AG09319 (cell line): ENCODE measurements around the gene INTS11.

Experiments used
- DNase-seq: peaks from one replicate; pipeline ENCODE4 v3.0.0-alpha.2; 2010; ENCODE audit warnings: low read depth; ENCODE audit errors: extremely low read depth
- TF ChIP-seq, protein P1 (sequence below): IDR thresholded peaks from 2 replicates; pipeline ENCODE4 v1.5.1; 2011; ENCODE audit warnings: low read depth, mild to moderate bottlenecking, inconsistent platforms, low read length, moderate library complexity

The INTS11 gene

DNA sequence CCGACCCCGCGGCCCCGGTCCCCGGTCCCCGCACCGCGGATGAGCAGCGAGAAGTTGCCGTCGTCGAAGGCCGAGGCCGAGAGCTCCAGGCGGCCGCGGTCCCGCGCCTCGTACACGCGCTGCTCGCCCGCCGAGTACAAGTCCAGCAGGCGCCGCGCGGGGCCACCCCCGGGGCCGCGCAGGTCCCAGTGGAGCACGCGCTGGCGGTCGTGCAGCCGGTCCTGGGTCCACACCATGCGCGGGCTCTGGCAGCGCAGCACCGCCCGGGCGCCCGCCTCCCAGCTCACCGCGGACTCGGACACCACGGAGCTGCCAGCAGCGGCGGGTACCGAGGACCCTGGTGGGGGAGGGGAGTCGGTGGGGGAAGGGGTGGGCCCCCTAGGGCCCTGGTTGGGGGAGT lies 31.0 kb upstream of the INTS11 start:
- TF ChIP-seq, protein P1, sequence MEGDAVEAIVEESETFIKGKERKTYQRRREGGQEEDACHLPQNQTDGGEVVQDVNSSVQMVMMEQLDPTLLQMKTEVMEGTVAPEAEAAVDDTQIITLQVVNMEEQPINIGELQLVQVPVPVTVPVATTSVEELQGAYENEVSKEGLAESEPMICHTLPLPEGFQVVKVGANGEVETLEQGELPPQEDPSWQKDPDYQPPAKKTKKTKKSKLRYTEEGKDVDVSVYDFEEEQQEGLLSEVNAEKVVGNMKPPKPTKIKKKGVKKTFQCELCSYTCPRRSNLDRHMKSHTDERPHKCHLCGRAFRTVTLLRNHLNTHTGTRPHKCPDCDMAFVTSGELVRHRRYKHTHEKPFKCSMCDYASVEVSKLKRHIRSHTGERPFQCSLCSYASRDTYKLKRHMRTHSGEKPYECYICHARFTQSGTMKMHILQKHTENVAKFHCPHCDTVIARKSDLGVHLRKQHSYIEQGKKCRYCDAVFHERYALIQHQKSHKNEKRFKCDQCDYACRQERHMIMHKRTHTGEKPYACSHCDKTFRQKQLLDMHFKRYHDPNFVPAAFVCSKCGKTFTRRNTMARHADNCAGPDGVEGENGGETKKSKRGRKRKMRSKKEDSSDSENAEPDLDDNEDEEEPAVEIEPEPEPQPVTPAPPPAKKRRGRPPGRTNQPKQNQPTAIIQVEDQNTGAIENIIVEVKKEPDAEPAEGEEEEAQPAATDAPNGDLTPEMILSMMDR = no peak
- no peak for DNase-seq

GRCh38 chr1:1354271-1355247 lies 30.1 kb upstream of the INTS11 start:
- TF ChIP-seq, protein P1 = no peak
- no peak for DNase-seq

DNA sequence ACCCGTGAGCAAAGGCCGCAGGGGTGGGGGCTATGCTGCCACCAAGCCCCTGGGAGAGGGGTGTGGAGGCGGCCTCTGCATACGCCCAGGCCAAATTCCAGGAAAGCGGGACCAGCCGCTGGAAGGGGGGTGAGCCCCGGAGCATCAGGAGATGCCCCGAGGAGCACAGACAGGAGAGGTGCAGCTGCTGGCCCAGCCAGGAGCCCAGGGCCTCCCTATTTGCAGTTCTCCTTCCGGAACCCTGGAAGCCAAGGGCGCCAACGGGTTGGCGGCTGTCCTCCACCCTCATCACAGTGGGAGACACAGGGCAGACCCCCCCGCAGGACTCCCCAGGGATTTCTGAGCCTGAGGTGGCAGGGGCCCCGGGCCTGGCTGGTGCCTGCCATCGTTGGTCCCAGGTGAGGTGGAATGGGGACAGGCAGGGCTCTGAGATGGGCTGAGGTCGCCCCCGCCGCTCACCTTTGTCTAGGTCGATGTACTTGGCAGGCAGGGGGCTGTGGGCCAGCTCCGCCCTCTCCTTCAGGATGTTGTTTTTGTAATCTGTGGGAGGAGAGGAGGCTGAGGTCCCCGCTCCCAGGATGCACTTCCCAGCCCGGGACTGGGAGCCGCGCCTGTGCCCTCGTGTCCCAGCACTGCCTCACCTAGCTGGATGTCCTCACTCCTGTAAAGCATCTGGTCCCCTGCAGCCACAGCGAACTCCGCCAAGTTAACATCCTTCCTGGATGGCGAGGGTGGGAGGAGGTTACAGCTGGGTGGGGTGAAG lies 29.1 kb upstream of the INTS11 start:
- no peak for DNase-seq
- TF ChIP-seq, protein P1 = no peak

DNA sequence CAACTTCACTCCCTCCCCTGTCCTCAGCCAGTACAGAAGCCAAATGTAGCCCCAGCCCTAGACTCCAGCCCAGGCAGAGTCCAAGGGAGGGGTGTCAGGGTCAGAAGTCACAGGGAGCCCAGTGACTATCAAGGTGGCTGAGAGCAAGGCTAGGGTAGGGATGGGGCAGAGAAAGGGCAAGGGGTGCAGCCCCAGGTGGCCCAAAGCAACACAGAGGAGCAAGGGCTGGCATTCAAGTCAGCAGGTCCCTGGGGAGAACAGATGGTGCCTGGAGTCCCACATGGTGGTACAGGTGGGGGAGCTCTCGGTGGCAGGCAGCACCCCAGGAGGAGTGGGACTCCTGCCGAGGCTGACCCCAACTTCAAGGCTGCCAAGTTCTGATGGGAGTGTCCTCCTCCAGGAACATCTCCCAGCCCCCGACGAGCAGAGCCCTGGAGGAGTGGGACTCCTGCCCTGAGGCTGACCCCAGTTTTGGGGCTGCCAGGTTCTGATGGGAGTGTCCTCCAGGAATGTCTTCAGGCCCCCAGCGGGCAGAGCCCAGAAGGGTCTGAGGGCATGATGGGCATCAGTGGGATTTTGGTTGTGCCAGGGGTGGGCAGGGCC lies 28.4 kb upstream of the INTS11 start:
- TF ChIP-seq, protein P1 = no peak
- no peak for DNase-seq

DNA sequence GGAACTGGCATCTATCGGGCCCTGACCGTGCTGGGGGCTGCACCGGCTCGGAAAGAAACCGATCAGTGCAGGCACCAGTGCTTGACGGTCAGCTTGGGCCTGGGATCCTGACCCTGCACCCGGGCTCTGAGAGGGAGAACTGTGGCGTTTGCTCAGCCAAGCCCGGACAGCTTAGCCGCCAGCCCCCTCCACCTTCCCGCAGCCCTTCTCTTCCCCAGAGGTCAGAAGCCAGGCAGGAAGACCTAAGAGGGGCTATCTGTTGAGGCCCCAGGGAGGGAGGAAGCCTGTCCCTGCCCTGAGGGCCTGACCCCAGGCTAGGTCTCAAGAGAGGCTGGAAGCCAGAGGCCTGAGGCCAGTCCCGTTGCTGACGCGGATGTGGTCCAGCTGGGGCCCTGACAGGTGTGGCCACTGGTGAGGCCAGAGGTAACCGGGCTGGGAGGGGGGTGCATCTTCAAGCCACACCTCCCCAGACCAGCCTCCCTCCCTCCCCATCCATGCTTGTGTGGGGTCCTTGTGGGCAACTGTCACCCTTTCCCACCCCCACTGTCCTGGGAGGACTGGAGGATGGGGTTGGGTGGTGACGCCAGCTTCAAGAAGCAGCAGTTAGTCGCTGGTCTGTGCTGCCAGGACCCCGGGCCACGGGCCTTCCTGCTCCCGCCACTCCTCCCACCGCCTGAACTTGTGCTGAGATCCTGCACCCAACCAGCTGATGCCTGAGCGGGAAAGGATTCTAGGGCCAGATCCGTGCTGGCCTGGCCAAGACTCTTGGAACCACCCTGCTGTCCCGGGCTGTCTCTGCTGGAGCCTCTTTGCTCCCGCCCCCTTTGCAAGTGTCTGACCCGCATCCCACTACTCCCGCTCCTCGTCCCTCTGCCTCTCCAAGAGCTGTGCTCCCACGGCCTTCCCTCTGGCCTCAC lies 27.3 kb upstream of the INTS11 start:
- DNase-seq = no peak
- TF ChIP-seq, protein P1 = no peak

GRCh38 chr1:1349256-1350012 lies 25.0 kb upstream of the INTS11 start, which contains the start of gene DVL1:
Gene DVL1 (minus strand): TSS chr1:1349418. CDS start chr1:1349065, 353 bp downstream.
- TF ChIP-seq, protein P1 = peak; percentile 43
- no peak for DNase-seq
